Spleen (tissue), 11 donors: ENCODE results near the gene GLRB. TPM values are rescaled to one million over a fixed set of nuclear protein-coding genes. Genes with fewer than 3 reads are reported as not detected.

ENCODE experiments used
- DNase-seq: peaks from one replicate; pipeline ENCODE4 v3.0.0-alpha.2; 2020
- H3K27ac ChIP-seq, 8 donors: fragments of 200-600 bp; sonication (generic) in 7 of 8; 1 replicate in 4 of 8; 2 replicates in 4 of 8; pipeline versions ENCODE4 v1.5.0 to v1.8.0; 2016 to 2021; ENCODE audit warnings: inconsistent platforms in 4 of 8, mild to moderate bottlenecking in 4 of 8, moderate library complexity in 1 of 8
- H3K27me3 ChIP-seq, 7 donors: fragments of 200-600 bp; sonication (generic) in 6 of 7; replicated peaks in 1 of 7; 1 replicate in 4 of 7; 2 replicates in 3 of 7; pipeline versions ENCODE4 v1.5.0 to v1.8.0; 2016 to 2021; ENCODE audit warnings: inconsistent platforms in 3 of 7, mild to moderate bottlenecking in 1 of 7
- H3K36me3 ChIP-seq, 6 donors: fragments of 200-600 bp; sonication (generic) in 5 of 6; 1 replicate in 4 of 6; 2 replicates in 2 of 6; pipeline versions ENCODE4 v1.5.0 to v1.8.0; 2016 to 2021; ENCODE audit warnings: inconsistent platforms in 2 of 6
- H3K4me1 ChIP-seq, 6 donors: fragments of 200-600 bp; sonication (generic) in 5 of 6; 1 replicate in 3 of 6; 2 replicates in 3 of 6; pipeline versions ENCODE4 v1.5.0 to v1.8.0; 2016 to 2021; ENCODE audit warnings: inconsistent platforms in 3 of 6
- H3K4me3 ChIP-seq, 8 donors: fragments of 200-600 bp; sonication (generic) in 7 of 8; 1 replicate in 4 of 8; 2 replicates in 4 of 8; pipeline versions ENCODE4 v1.5.0 to v1.8.0; 2016 to 2021; ENCODE audit warnings: inconsistent platforms in 4 of 8, mild to moderate bottlenecking in 4 of 8, moderate library complexity in 2 of 8
- H3K9me3 ChIP-seq, 8 donors: fragments of 200-600 bp; sonication (generic) in 7 of 8; 1 replicate in 4 of 8; 2 replicates in 4 of 8; pipeline versions ENCODE4 v1.5.0 to v1.8.0; 2016 to 2021; ENCODE audit warnings: inconsistent platforms in 4 of 8
- POLR2A ChIP-seq, 3 donors: fragments of 450-650 bp; IDR thresholded peaks; one replicate each; pipeline ENCODE4 v1.5.1; 2017; ENCODE audit warnings: antibody characterized with exemption in 3 of 3, mild to moderate bottlenecking in 1 of 3
- POLR2AphosphoS5 ChIP-seq, 3 donors: sonication (generic); formaldehyde crosslinking; IDR thresholded peaks; one replicate each; pipeline ENCODE4 v1.5.1; 2017; ENCODE audit warnings: antibody characterized with exemption in 3 of 3
- WGBS, 5 donors: extraction: QIAGEN DNeasy Blood & Tissue Kit in 3 of 5; methylation state at CpG; one replicate each; pipeline versions ENCODE4 v1.1.5 to v1.1.7; 2013 to 2018; 5-methylcytosine and 5-hydroxymethylcytosine counted together
- intact Hi-C: fragments of 100-400 bp; cut with DNase I; formaldehyde crosslinking; loops from one replicate; pipeline ENCODE4 v1.15.0; 2023; ENCODE audit warnings: low total_unique reads
- polyA plus RNA-seq, 3 donors: library from polyadenylated mRNA; stranded (reverse); fragments of 200-250 nt; gene quantifications; one replicate each; pipeline ENCODE4 v1.2.1, GENCODE V29; 2013
- small RNA-seq, 4 donors: library from RNA; depleted of rRNA; stranded (forward); fragments of <200 nt; gene quantifications; one replicate each; pipeline ENCODE3, GENCODE V24; 2016
- total RNA-seq, 7 donors: library from RNA; depleted of rRNA in 3 of 7; stranded (reverse); fragments of >200 nt in 3 of 7; fragmentation: NEBNext Ultra II Directional in 4 of 7; extraction: Animal tissue kit (Norgen Biotek cat#: 25700) in 4 of 7; gene quantifications; one replicate each; pipeline versions ENCODE4 v1.1.0 to v1.2.1, GENCODE V29; 2016 to 2021
- TF ChIP-seq, protein P1 (sequence below), 11 experiments: fragments of 200-600 bp in 7 of 11; fragments of 450-650 bp in 4 of 11; sonication (generic) in 4 of 11; IDR thresholded peaks in 8 of 11; conservative IDR thresholded peaks in 3 of 11; 1 replicate in 7 of 11; 2 replicates in 4 of 11; pipeline versions ENCODE4 v1.4.0 to v1.8.0; 2016 to 2021; ENCODE audit warnings: antibody characterized with exemption in 11 of 11, inconsistent platforms in 4 of 11, mild to moderate bottlenecking in 1 of 11
- donor health status: healthy with polysubstance abuse.
- donor health status: DM: no; HTN: no; CAD: no; lungs with moderate emphysema.
- donor health status: DM: no; HTN: no; CAD: no.
- donor health status: Bipolar disorder and iron deficiency.
- donor health status: healthy.
- donor health status: DM: no; HTN: no; CAD: no.
- donor health status: DM: yes; HTN: yes; CAD: no.

Gene GLRB
- total and polyA plus RNA-seq, 10 donors: 0.03 to 0.08 TPM; not detected in 8

GRCh38 chr4:157217708-157218107 lies 141.8 kb downstream of the GLRB start:
- Histone ChIP-seq H3K27me3 (peaks cover 0 to 42% (median 30%) of the 10 kb centered on the region in 7 donors), H3K27ac (no peak overlapping the region), H3K4me1 (peaks cover 0 to 8% (median 3%) of the 10 kb centered on the region in 6 donors), H3K36me3 (no peaks in the 10 kb centered on the region), H3K4me3 (no peak overlapping the region), H3K9me3 (peaks cover 0 to 20% (median 0%) of the 10 kb centered on the region in 8 donors)
- intact Hi-C loops: no loop called here
- TF ChIP-seq, protein P1, sequence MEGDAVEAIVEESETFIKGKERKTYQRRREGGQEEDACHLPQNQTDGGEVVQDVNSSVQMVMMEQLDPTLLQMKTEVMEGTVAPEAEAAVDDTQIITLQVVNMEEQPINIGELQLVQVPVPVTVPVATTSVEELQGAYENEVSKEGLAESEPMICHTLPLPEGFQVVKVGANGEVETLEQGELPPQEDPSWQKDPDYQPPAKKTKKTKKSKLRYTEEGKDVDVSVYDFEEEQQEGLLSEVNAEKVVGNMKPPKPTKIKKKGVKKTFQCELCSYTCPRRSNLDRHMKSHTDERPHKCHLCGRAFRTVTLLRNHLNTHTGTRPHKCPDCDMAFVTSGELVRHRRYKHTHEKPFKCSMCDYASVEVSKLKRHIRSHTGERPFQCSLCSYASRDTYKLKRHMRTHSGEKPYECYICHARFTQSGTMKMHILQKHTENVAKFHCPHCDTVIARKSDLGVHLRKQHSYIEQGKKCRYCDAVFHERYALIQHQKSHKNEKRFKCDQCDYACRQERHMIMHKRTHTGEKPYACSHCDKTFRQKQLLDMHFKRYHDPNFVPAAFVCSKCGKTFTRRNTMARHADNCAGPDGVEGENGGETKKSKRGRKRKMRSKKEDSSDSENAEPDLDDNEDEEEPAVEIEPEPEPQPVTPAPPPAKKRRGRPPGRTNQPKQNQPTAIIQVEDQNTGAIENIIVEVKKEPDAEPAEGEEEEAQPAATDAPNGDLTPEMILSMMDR (IDR thresholded peaks at IDR 0.05 in 8 of 11, conservative IDR thresholded peaks at IDR 0.05 in 3 of 11): peak in 3 of 11 experiments; percentile 16 to 24 (median 20)
- no peak for TF ChIP-seq POLR2AphosphoS5 (IDR thresholded peaks at IDR 0.05)
- TF ChIP-seq POLR2A (IDR thresholded peaks at IDR 0.05): no peak
- DNase-seq: no peak
- 23 to 39% (median 39%) methylated on average over 3 of the region's 3 CpGs for WGBS, 5 donors

- H3K4me1 ChIP-seq: peaks cover 0 to 9% (median 3%) of the 10 kb centered on the region in 6 donors
- no peak overlapping the region for H3K27ac ChIP-seq
- intact Hi-C loops: no loop called here
- TF ChIP-seq, protein P1 (IDR thresholded peaks at IDR 0.05 in 8 of 11, conservative IDR thresholded peaks at IDR 0.05 in 3 of 11): no peak
- TF ChIP-seq POLR2AphosphoS5 (IDR thresholded peaks at IDR 0.05): no peak
- 20 to 26% (median 21%) methylated on average over 16 of the region's 16 CpGs for WGBS, 5 donors
- peaks cover 0 to 55% (median 33%) of the 10 kb centered on the region in 7 donors for H3K27me3 ChIP-seq
- H3K36me3 ChIP-seq: no peaks in the 10 kb centered on the region
- no peak for DNase-seq
- peak overlapping the region in 1 of 8 donors; percentile 48 for H3K4me3 ChIP-seq
- peaks cover 0 to 20% (median 0%) of the 10 kb centered on the region in 8 donors for H3K9me3 ChIP-seq
These were observed 143.9 kb downstream of the GLRB start for GRCh38 chr4:157219711-157220370.

- H3K27ac ChIP-seq: no peak within 1 kb of the TSS
- H3K27me3 ChIP-seq: peaks cover 0 to 55% (median 33%) of the 10 kb centered on the region in 7 donors
- H3K4me1 ChIP-seq: peaks cover 0 to 9% (median 3%) of the 10 kb centered on the region in 6 donors
- peak within 1 kb of the TSS in 1 of 8 donors; percentile 48 for H3K4me3 ChIP-seq
- TF ChIP-seq POLR2A (IDR thresholded peaks at IDR 0.05) (no peak), POLR2AphosphoS5 (IDR thresholded peaks at IDR 0.05) (no peak)
- TF ChIP-seq, protein P1 (IDR thresholded peaks at IDR 0.05 in 8 of 11, conservative IDR thresholded peaks at IDR 0.05 in 3 of 11): no peak
- WGBS, 5 donors: 3 to 22% (median 11%) methylated on average over 11 to 57 of the region's 57 CpGs
- no peaks in the 10 kb centered on the region for H3K36me3 ChIP-seq
- intact Hi-C loops: no loop called here
- peak; percentile 69 for DNase-seq
- peaks cover 0 to 20% (median 0%) of the 10 kb centered on the region in 8 donors for H3K9me3 ChIP-seq
These were observed 144.5 kb downstream of the GLRB start, which contains the start of gene GRIA2 for GRCh38 chr4:157220371-157220881. GRIA2 (plus strand) TSS chr4:157220728; CDS start chr4:157221043, 315 bp downstream.

DNA sequence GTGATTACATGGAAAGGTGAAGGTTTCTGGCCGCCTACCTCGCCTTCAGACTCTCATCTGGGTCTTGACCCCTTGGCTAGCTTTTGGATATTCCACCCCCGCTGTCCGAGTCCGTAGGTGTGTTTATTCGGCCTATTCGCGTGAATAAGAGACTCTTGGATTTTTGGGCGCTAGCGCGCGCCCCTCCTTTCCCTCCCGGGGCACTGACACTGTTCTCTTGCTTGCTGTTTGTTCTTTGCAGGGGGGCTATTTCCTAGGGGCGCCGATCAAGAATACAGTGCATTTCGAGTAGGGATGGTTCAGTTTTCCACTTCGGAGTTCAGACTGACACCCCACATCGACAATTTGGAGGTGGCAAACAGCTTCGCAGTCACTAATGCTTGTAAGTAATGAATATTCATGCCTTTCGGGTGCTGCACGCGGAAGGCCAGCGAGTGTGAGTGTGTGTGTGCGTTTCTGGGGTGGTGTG lies 145.5 kb downstream of the GLRB start:
- intact Hi-C loops: no loop called here
- Histone ChIP-seq H3K27ac (no peak overlapping the region), H3K27me3 (peaks cover 0 to 55% (median 33%) of the 10 kb centered on the region in 7 donors), H3K4me1 (peaks cover 0 to 9% (median 3%) of the 10 kb centered on the region in 6 donors), H3K4me3 (peak overlapping the region in 1 of 8 donors; percentile 43), H3K9me3 (peaks cover 0 to 20% (median 0%) of the 10 kb centered on the region in 8 donors), H3K36me3 (no peaks in the 10 kb centered on the region)
- TF ChIP-seq POLR2AphosphoS5 (IDR thresholded peaks at IDR 0.05): no peak
- peak; percentile 38 for DNase-seq
- WGBS, 5 donors: 8 to 18% (median 12%) methylated on average over 24 of the region's 24 CpGs

Small RNAs within 50 kb of the gene (small RNA-seq; reads per million reads assigned to genes)
- 0 reads per million in 4 donors for gene RF00019
- gene RNU6-582P: 0 reads per million in 4 donors

Other genes with a start within 250 kb of the GLRB start
- 10 to 100 TPM; 10.5 to 24.7 (median 19.2) TPM for gene PDGFC, start 104.4 kb upstream of the GLRB start, total RNA-seq
- gene PDGFC, start 104.4 kb upstream of the GLRB start, polyA plus RNA-seq: 1 to 10 TPM; 1.6 to 3.4 (median 1.9) TPM
- not detected for gene GRIA2, start 144.6 kb downstream of the GLRB start, total RNA-seq
- under 1 TPM in 2 of 3 donors, not detected in 1; 0.02 to 0.06 TPM for gene GRIA2, start 144.6 kb downstream of the GLRB start, polyA plus RNA-seq